HEK293T (cell line): Measurements from ENCODE around the gene APBB2.

Source experiments
- CTCF ChIA-PET: fragments of 350-600 bp; formaldehyde crosslinking; extraction: SDS; loops from one replicate; lab custom pipeline; 2021; ENCODE audit warnings: antibody characterized with exemption, inconsistent platforms; lab: Yijun Ruan, JAX
- POLR2A ChIA-PET: fragments of 350-600 bp; formaldehyde crosslinking; extraction: SDS; loops from one replicate; lab custom pipeline; 2020; ENCODE audit warnings: antibody characterized with exemption, inconsistent platforms; lab: Yijun Ruan, JAX
- DNase-seq: peaks from one replicate; pipeline ENCODE4 v3.0.0; 2012; ENCODE audit warnings: mixed read lengths; ENCODE audit errors: extremely low spot score
- ARNT ChIP-seq: fragments of 450-650 bp; IDR thresholded peaks from 2 replicates; pipeline ENCODE4 v1.6.1; 2017; ENCODE audit warnings: mild to moderate bottlenecking
- BHLHE40 ChIP-seq: fragments of 450-650 bp; IDR thresholded peaks from 2 replicates; pipeline ENCODE4 v1.6.1; 2016; ENCODE audit warnings: mild to moderate bottlenecking, moderate library complexity, borderline replicate concordance
- CTBP1 ChIP-seq: fragments of 450-650 bp; IDR thresholded peaks from 2 replicates; pipeline ENCODE4 v1.6.1; 2016; ENCODE audit warnings: borderline replicate concordance
- ELF4 ChIP-seq: fragments of 450-650 bp; IDR thresholded peaks from 2 replicates; pipeline ENCODE4 v1.6.1; 2017; ENCODE audit warnings: antibody characterized with exemption
- FOXA1 ChIP-seq: fragments of 450-650 bp; IDR thresholded peaks from 2 replicates; pipeline ENCODE4 v1.6.1; 2016; ENCODE audit warnings: mild to moderate bottlenecking
- FOXK2 ChIP-seq: fragments of 450-650 bp; IDR thresholded peaks from 2 replicates; pipeline ENCODE4 v1.6.1; 2016; ENCODE audit warnings: mild to moderate bottlenecking
- FOXM1 ChIP-seq: fragments of 450-650 bp; IDR thresholded peaks from 2 replicates; pipeline ENCODE4 v1.6.1; 2017; ENCODE audit warnings: mild to moderate bottlenecking, borderline replicate concordance
- HDGF ChIP-seq: fragments of 450-650 bp; IDR thresholded peaks from 2 replicates; pipeline ENCODE4 v1.6.1; 2017; ENCODE audit warnings: antibody characterized with exemption, borderline replicate concordance
- L3MBTL2 ChIP-seq: fragments of 450-650 bp; conservative IDR thresholded peaks from 2 replicates; pipeline ENCODE4 v1.6.1; 2016; ENCODE audit warnings: mild to moderate bottlenecking
- LEF1 ChIP-seq: fragments of 450-650 bp; IDR thresholded peaks from 2 replicates; pipeline ENCODE4 v1.6.1; 2017; ENCODE audit warnings: mild to moderate bottlenecking, borderline replicate concordance
- NFRKB ChIP-seq: fragments of 450-650 bp; IDR thresholded peaks from 2 replicates; pipeline ENCODE4 v1.6.1; 2016; ENCODE audit warnings: mild to moderate bottlenecking, moderate library complexity
- PKNOX1 ChIP-seq: fragments of 450-650 bp; IDR thresholded peaks from 2 replicates; pipeline ENCODE4 v1.6.1; 2016
- SP1 ChIP-seq: fragments of 450-650 bp; IDR thresholded peaks from 2 replicates; pipeline ENCODE4 v1.6.1; 2017
- SUZ12 ChIP-seq: fragments of 450-650 bp; IDR thresholded peaks from 2 replicates; pipeline ENCODE4 v1.6.1; 2016; ENCODE audit warnings: mild to moderate bottlenecking
- TARDBP ChIP-seq: fragments of 450-650 bp; IDR thresholded peaks from 2 replicates; pipeline ENCODE4 v1.6.1; 2016
- ZNF384 ChIP-seq: fragments of 450-650 bp; IDR thresholded peaks from 2 replicates; pipeline ENCODE4 v1.6.1; 2016

Gene APBB2

GRCh38 chr4:41215155-41215554 lies 813 bp upstream of the APBB2 start:
- ChIA-PET POLR2A (interaction anchor here (1.5 to 2.0 kb wide), 4 partner anchors 11 to 290 kb away, joined by 5 to 16 read pairs (median 10); partner anchors contain the start of gene UCHL1), CTCF (interaction anchor here (0.5 to 0.7 kb wide), 3 partner anchors 181 to 277 kb away, joined by 3 to 4 read pairs (median 3); no protein-coding TSS in a partner anchor)
- no peak for DNase-seq
- no peak for TF ChIP-seq FOXA1

- ChIA-PET POLR2A (interaction anchor here (0.6 to 1.5 kb wide), 6 partner anchors 10 to 317 kb away, joined by 3 to 12 read pairs (median 3); partner anchors contain the start of gene UCHL1), CTCF (interaction anchor here (0.5 to 2.1 kb wide), 5 partner anchors 10 to 276 kb away, joined by 3 to 12 read pairs (median 4); no protein-coding TSS in a partner anchor)
- TF ChIP-seq LEF1 (no peak), ELF4 (no peak), ZNF384 (no peak), PKNOX1 (no peak), SUZ12 (no peak)
- no peak for DNase-seq
Measured at GRCh38 chr4:41214825-41215146, 444 bp upstream of the APBB2 start.

- ChIA-PET CTCF (interaction anchor here (0.6 to 2.1 kb wide), 9 partner anchors 8 to 448 kb away, joined by 3 to 12 read pairs (median 4); no protein-coding TSS in a partner anchor), POLR2A (interaction anchor here (0.6 to 1.5 kb wide), 7 partner anchors 9 to 289 kb away, joined by 3 to 12 read pairs (median 3); partner anchors contain the start of gene UCHL1)
- no peak for TF ChIP-seq TARDBP
- TF ChIP-seq FOXM1, result no peak
- no peak for TF ChIP-seq FOXK2
- no peak for TF ChIP-seq ZNF384
- TF ChIP-seq PKNOX1, result no peak
- TF ChIP-seq HDGF, result no peak
- TF ChIP-seq BHLHE40, result no peak
- no peak for TF ChIP-seq LEF1
- TF ChIP-seq SP1, result no peak
- no peak for TF ChIP-seq ELF4
- no peak for TF ChIP-seq CTBP1
- TF ChIP-seq SUZ12, result no peak
- TF ChIP-seq L3MBTL2, result no peak
- no peak for TF ChIP-seq ARNT
- no peak for TF ChIP-seq NFRKB
- peak; percentile 17 for DNase-seq
Measured at GRCh38 chr4:41213625-41214135, 662 bp downstream of the APBB2 start.

- ChIA-PET CTCF (interaction anchor here (0.7 to 2.1 kb wide), 8 partner anchors 9 to 238 kb away, joined by 3 to 12 read pairs (median 5); no protein-coding TSS in a partner anchor), POLR2A (interaction anchor here (1.5 kb wide), 1 partner anchor 44 kb away, joined by 5 read pairs; the partner anchor contains the start of gene UCHL1)
- peak; percentile 16 for DNase-seq
- TF ChIP-seq LEF1 (no peak), FOXM1 (no peak), BHLHE40 (no peak), ELF4 (no peak), TARDBP (no peak), ZNF384 (no peak), FOXK2 (no peak), SP1 (no peak), ARNT (no peak), NFRKB (no peak), SUZ12 (no peak), PKNOX1 (no peak), CTBP1 (no peak), HDGF (no peak), FOXA1 (no peak)
Measured at GRCh38 chr4:41212616-41213203, 1.6 kb downstream of the APBB2 start.

- ChIA-PET CTCF (interaction anchor here (0.7 to 1.2 kb wide), 8 partner anchors 56 to 236 kb away, joined by 3 to 7 read pairs (median 3); no protein-coding TSS in a partner anchor), POLR2A (interaction anchor here (1.5 kb wide), 1 partner anchor 45 kb away, joined by 5 read pairs; the partner anchor contains the start of gene UCHL1)
- DNase-seq, result no peak
- TF ChIP-seq L3MBTL2 (no peak), NFRKB (no peak)
Measured at GRCh38 chr4:41211951-41212615, 2.3 kb downstream of the APBB2 start.

- DNase-seq, result no peak
- ChIA-PET CTCF (no interaction called here), POLR2A (no interaction called here)
- TF ChIP-seq ZNF384 (no peak), FOXK2 (no peak), BHLHE40 (no peak), ELF4 (no peak), FOXA1 (no peak), TARDBP (no peak), SP1 (no peak), PKNOX1 (no peak), CTBP1 (no peak)
Measured at GRCh38 chr4:41209901-41210300, 4.4 kb downstream of the APBB2 start.
